CD4-positive, alpha-beta T cell treated with Interleukin-17A for 1 hour (primary cell): ENCODE data around the gene TSFM.

Source experiments
- DNase-seq: peaks from one replicate; pipeline ENCODE4 v3.0.0-alpha.2; 2020

Gene TSFM

GRCh38 chr12:57782243-57782607 lies 362 bp upstream of the TSFM start:
- DNase-seq, result no peak

GRCh38 chr12:57783466-57783801 lies 847 bp downstream of the TSFM start:
- no peak for DNase-seq

GRCh38 chr12:57783861-57784260 lies 1.3 kb downstream of the TSFM start:
- DNase-seq, result no peak

- DNase-seq, result no peak
Measured at GRCh38 chr12:57793920-57794319, 11.3 kb downstream of the TSFM start.

GRCh38 chr12:57795354-57795753 lies 12.8 kb downstream of the TSFM start:
- no peak for DNase-seq

- DNase-seq, result no peak
Measured at GRCh38 chr12:57796996-57797395, 14.4 kb downstream of the TSFM start.

- no peak for DNase-seq
Measured at GRCh38 chr12:57797933-57798332, 15.3 kb downstream of the TSFM start.

GRCh38 chr12:57800965-57801364 lies 18.4 kb downstream of the TSFM start:
- no peak for DNase-seq

- DNase-seq, result no peak
Measured at GRCh38 chr12:57802607-57803006, 20.0 kb downstream of the TSFM start.

- peak; percentile 42 for DNase-seq
Measured at GRCh38 chr12:57803319-57803893, 20.8 kb downstream of the TSFM start.

GRCh38 chr12:57806677-57807076 lies 24.1 kb downstream of the TSFM start:
- DNase-seq, result no peak

GRCh38 chr12:57807285-57807684 lies 24.7 kb downstream of the TSFM start:
- DNase-seq, result no peak

GRCh38 chr12:57808351-57808750 lies 25.8 kb downstream of the TSFM start:
- no peak for DNase-seq

GRCh38 chr12:57809425-57809824 lies 26.8 kb downstream of the TSFM start:
- no peak for DNase-seq

GRCh38 chr12:57810450-57810849 lies 27.9 kb downstream of the TSFM start:
- DNase-seq, result no peak

GRCh38 chr12:57811028-57811755 lies 28.6 kb downstream of the TSFM start:
- DNase-seq, result no peak

GRCh38 chr12:57813111-57813970 lies 30.8 kb downstream of the TSFM start:
- no peak for DNase-seq

GRCh38 chr12:57813971-57814772 lies 31.6 kb downstream of the TSFM start:
- DNase-seq, result no peak

- DNase-seq, result no peak
Measured at GRCh38 chr12:57815177-57816000, 32.8 kb downstream of the TSFM start.

GRCh38 chr12:57816001-57816854 lies 33.6 kb downstream of the TSFM start:
- no peak for DNase-seq

- no peak for DNase-seq
Measured at GRCh38 chr12:57816855-57817151, 34.2 kb downstream of the TSFM start.
